SK-N-MC (cell line): ENCODE data around the gene ERVMER34-1.

Experiments used
- EZH2 ChIP-seq: fragments of 200-600 bp; sonication (generic); IDR thresholded peaks from one replicate; pipeline ENCODE4 v1.6.1; 2017; ENCODE audit warnings: antibody characterized with exemption
- POLR2AphosphoS5 ChIP-seq: IDR thresholded peaks from 2 replicates; pipeline ENCODE4 v1.6.1; 2012; ENCODE audit warnings: mild to moderate bottlenecking, low read depth, low read length, borderline replicate concordance

DNA sequence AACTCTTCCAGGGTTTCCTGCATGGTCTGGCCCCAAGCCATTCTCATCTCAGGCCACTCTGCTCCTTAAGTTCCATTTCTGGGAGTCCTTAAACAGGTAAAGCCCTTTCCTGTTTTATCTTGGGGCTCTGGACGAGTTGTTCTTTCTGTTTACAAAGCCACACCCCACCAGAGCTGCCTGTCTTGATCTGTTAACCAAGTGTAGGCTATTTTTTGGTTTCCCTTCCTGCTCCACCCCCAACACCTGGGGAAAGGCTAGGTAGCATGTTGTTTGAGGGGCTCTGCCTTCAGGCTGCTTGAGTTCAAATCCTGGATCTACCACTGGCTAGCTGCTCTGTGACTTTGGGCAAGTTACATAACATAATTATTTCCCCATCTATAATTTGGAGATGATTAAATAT is 40.0 kb downstream of the ERVMER34-1 start:
- TF ChIP-seq EZH2 (no peak), POLR2AphosphoS5 (no peak)
